GM12875 (cell line): ENCODE measurements around the gene PRSS16.
"Not testable (repeated sequence)": the region's sequence is repeated elsewhere in the genome, so short reads cannot be mapped to it uniquely, and the experiment has no call there.

Source experiments
- H3K4me3 ChIP-seq: one replicate; pipeline ENCODE4 v1.5.1; 2011; ENCODE audit warnings: low read depth, low read length, control low read depth
- CTCF ChIP-seq: IDR thresholded peaks from 2 replicates; pipeline ENCODE4 v1.5.1; 2011; ENCODE audit warnings: low read depth, mild to moderate bottlenecking, control low read depth, inconsistent platforms, low read length, moderate library complexity, borderline replicate concordance; ENCODE audit not compliant: insufficient read depth

The PRSS16 gene

GRCh38 chr6:27213544-27214125 lies 33.9 kb upstream of the PRSS16 start:
- TF ChIP-seq CTCF: no peak
- no peak overlapping the region for H3K4me3 ChIP-seq

- no peak overlapping the region for H3K4me3 ChIP-seq
- no peak for TF ChIP-seq CTCF
These were observed 33.3 kb upstream of the PRSS16 start for GRCh38 chr6:27214126-27214601.

- no peak for TF ChIP-seq CTCF
- no peak overlapping the region for H3K4me3 ChIP-seq
These were observed 30.6 kb upstream of the PRSS16 start for GRCh38 chr6:27216874-27217273.

- not testable (repeated sequence) for H3K4me3 ChIP-seq
These were observed 24.5 kb upstream of the PRSS16 start for GRCh38 chr6:27222971-27223370.

GRCh38 chr6:27224729-27225128 lies 22.8 kb upstream of the PRSS16 start:
- no peak overlapping the region for H3K4me3 ChIP-seq
- no peak for TF ChIP-seq CTCF

GRCh38 chr6:27228963-27229477 lies 18.5 kb upstream of the PRSS16 start:
- no peak for TF ChIP-seq CTCF
- no peak overlapping the region for H3K4me3 ChIP-seq

- H3K4me3 ChIP-seq: no peak overlapping the region
These were observed 16.8 kb upstream of the PRSS16 start for GRCh38 chr6:27230758-27231111.

More at GRCh38 chr6:27230758-27231111, 16.8 kb upstream of the PRSS16 start:
- TF ChIP-seq CTCF: no peak
